ENCODE data around the gene ENTREP1. TPM values are rescaled to one million over a fixed set of nuclear protein-coding genes. Genes with fewer than 3 reads are reported as not detected.

ENTREP1 gene
- total RNA-seq, 1 experiment from 2014 or later = not detected

Other genes with a start within 250 kb of the ENTREP1 start
- gene TJP2, start 150.9 kb upstream of the ENTREP1 start, total RNA-seq (2014; rRNA removed; shearing (Covaris generic); ENCODE audit: low replicate concordance) = 2.3 and 4.0 TPM in 2 replicates

Measured in Karpas-422 (cell line).